HG03066 (cell line): ENCODE data around the gene WASF2.
"Not testable (repeated sequence)": the region's sequence is repeated elsewhere in the genome, so short reads cannot be mapped to it uniquely, and the experiment has no call there.

Experiments
- ATAC-seq: cut with Tn5 transposase; IDR thresholded peaks from one replicate; pipeline ENCODE4 v1.9.1; 2021; ENCODE audit warnings: low read depth; ENCODE audit not compliant: unreplicated experiment

Gene WASF2

DNA sequence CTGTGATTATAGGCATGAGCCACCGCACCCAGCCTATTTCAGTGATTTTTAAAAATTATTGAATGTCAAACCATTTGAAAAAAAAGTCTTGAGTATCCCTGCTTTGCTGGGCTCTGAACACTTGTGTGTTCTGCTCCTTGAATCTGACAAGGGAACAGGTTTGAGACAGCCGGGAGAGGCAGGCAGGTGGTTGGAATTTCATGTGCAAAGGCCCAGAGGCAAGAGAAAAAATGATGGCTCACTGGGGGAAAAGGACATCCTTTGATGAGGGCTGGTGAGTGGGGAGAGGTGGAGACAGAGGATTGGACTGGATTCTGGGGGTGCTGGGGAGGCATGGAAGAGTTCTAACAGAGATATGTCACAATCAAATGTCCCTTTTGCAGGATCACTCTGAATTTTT, 13.1 kb upstream of the WASF2 start:
- ATAC-seq: no peak

DNA sequence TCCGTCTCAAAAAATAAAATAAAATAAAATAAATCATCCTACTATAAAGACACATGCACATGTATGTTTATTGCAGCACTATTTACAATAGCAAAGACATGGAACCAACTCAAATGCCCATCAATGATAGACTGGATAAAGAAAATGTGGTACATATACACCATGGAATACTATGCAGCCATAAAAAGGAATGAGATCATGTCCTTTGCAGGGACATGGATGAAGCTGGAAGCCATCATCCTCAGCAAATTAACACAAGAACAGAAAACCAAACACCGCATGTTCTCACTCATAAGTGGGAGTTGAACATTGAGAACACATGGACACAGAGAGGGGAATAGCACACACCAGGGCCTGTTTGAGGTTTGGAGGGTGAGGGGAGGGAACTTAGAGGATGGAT, 11.2 kb upstream of the WASF2 start:
- not testable (repeated sequence) for ATAC-seq

DNA sequence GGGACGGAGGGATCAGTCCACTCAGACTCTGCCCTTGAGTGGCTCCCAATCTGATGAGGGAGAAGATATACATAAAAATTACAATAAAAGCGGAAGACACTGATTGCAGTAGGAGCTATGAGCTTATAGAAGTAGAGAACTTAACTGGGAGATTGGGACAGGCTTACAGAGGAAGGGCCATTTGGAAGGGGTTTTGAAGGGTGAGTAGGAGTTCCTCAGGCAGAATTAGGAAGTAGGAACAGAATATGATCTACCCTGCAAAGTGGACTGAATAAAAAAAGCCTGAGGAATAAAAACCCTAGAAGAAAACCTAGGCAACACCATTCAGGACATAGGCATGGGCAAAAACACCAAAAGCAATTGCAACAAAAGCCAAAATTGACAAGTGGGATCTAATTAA, 9.2 kb upstream of the WASF2 start:
- no peak for ATAC-seq

DNA sequence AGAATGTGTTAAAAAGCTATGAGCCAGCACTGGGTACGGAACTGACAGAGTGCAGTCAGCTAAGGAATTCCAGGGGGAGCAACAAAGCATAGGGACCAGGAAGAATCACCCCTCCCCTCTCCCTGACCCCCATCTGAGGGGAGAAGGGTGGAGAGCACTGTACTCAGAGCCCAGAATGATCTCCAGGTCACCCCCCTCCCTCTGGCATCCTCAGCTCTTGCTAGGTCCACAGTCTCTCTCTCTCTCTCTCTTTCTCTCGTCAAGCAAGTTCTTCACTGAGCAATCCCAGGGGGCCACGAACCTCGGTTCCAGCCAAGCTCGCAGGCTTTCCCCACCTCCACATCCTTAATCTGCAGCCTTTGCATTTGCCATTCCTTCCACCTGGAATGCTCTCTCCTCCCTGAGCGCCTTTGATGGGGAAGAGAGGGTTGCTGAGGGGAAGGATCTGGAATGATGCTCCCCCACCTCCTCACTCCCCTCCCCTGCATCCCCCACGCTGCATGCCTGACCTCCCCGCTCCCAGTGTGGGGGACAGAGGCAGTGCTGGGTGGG, 6.7 kb upstream of the WASF2 start:
- no peak for ATAC-seq

DNA sequence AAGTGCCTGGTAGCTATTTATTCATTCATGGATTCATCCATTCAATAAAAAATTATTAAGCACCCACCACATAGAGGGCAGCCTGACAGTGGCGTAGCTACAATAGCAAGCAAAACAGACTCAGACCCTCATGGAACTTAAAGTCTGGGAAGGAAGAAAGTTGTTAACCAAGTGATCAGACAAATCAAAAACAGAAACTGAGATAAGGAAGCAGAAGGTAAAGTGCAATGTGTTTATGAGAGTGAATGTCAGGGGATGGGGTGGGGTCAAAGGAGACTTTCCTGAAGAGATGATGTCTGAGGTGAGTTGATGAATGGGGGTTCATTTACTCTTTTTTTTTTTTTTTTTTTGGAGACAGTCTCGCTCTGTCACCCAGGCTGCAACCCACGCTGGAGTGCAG, 2.8 kb upstream of the WASF2 start:
- ATAC-seq: no peak

DNA sequence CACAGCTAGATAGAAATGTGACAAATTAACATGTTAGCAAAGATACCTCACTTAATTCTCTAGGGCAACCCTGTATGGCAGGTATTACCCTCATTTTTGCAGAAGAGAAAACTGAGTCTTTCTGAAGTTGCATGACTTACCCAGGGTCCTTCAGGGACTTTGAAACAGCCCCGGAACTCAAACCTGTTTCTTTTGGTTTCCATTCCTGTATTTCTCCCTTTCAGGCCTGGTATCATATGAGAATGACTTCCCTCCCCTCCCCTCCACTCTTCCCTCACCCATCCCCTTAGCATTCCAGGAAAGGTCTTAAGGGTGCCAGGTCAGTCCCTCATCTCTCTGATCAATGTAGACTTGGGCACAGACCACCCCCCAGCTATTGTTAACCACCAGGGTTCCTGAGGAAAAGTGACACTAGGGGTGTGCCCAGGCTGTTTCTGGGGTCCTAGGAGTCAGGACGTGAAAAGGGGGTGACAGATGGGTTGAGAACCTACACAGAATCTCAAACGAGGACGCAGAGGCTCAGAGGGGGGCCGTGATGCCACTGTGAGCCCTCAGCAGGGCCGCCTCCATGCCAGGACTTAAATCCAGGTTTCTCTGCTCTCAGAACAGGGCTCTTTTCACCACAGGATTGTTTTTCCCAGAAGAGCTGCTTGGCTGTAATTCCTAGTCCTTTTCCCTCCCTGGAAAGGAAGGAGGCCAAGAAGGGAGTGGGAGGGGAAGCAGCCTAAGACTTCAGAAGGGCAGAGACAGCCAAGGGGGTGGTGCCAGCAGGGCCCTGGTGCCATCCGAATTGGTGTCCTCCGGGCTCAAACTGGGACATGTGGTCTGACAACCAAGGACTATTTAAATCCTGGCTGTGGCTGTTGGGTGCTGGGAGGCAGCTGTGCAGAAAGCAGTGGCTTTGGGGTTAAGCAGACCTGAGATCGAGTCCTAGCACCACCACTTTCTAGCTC, 2.1 kb upstream of the WASF2 start:
- no peak for ATAC-seq

DNA sequence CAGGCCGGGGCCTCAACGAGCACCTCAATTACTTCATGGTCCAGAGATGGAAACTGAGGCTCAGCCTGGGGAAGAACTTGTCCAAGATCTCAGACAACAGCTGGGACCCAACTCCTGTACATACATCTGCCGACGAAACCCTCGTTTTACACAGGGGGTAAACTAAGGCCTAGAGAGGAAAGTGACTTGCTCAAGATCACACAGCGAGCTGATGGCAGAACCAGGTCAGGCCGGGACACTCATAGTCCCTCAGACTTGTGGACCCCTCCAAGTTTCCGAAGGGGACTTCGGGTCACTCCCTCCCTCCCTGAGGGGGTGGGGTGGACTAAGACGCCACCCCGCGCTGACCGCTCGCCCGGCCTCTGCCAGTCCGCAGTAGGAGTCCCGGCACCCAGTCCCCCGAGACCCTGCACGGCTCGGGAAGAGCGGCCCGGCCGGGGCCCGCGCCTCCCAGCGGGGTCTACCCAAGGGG, 430 bp downstream of the WASF2 start:
- ATAC-seq: no peak

DNA sequence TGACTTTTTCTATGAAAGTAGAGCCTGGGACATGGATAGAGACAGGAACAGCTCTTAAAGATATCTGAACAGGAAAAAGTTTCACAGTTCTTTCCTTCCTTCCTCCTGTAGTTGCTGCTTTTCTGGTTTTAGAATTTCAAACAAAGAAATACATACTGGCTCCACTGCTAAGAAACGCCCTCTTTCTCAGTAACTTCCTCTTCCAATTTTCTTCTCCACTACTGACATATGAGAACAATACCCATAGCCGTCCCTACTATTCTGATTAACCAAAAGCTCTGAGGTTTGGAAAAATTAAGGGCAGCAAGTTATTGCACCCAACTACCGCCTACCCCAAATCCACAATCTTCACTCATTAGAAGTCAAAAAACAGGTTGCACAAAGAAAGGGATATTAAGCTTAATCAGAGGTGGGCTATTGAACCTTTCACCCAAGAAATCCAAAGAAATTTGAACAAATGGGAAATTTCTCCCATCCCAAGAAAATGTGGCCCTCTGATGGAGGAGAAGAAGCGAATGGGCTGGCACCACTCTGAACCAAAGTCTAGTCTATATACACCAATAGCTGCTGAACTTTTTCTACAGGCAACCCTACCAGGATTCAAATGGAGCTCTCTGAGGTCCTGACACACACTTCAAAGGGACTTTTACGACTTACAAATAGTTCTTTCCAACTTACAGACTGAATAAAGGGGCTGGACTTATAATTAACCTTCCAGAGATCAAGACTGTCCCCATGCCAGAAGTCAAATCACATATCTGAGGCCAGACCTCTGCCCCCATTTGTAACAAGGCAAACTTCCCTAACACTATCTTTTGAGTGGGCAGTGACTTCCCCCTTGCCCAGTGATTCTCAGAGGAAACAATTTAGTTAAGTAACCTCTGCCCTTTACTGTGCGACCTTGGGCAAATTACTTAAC, 1.7 kb downstream of the WASF2 start:
- ATAC-seq: no peak

DNA sequence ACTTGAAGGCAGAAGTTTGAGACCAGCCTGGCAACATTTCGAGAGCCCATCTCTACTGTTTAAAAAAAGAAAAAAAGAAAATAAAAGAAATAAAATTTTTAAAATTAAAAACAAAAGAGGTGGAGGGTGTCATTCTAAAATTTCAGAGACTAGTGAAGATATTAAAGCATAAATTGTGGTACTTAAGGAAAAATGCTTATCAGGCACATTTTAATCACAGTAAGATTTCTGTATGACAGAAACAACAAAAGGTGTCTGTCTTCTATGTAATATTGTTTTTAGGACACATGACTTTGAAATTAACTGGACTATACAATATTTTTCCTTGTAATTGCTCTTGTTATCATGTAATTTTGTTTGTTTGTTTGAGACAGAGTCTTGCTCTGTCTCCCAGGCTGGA, 4.6 kb downstream of the WASF2 start:
- ATAC-seq: no peak

DNA sequence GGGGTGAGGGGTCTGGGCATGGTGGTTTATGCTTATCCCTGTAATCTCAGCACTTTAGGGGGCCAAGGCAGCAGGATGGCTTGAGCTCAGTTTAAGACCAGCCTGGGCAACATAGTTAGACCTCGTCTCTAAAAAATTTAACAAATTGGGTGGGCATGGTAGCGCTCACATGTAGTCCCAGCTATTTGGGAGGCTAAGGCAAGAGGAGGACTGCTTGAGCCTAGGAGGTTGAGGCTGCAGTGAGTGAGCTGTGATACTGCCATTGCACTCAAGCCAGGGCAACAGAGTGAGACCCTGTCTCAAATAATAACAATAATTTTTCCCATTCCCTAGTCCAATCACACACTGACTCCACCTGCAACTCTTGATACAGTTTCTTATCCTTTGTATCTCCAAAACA, 6.3 kb downstream of the WASF2 start:
- no peak for ATAC-seq

DNA sequence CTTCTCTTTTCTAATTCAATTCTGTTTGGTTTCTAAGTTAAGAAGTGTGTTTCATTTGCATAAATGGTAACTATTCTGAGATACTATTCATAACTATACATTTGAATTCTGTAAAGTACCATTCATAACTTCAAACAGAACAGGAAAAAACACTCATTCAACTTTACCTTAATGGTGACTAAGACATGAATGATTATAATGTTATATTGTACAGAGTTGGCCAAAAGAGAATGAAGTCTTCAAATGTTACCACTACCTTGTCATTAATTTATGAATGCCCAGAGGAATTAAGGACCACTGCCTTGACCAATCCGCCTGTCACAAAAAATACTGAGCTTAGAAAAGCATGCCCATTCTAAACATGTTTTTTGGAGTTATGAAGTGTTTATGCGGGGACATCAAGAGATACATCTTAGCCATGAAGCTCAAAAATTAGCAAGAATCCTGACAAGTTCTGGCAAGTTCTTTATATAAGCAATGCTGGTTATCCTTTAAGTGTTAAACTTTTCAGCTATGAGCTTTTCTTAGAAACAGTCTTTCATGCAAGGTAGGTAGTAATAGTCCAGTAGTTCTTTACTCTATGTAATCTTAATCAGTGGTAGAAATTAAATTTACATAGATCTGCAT, 7.9 kb downstream of the WASF2 start:
- ATAC-seq: no peak

DNA sequence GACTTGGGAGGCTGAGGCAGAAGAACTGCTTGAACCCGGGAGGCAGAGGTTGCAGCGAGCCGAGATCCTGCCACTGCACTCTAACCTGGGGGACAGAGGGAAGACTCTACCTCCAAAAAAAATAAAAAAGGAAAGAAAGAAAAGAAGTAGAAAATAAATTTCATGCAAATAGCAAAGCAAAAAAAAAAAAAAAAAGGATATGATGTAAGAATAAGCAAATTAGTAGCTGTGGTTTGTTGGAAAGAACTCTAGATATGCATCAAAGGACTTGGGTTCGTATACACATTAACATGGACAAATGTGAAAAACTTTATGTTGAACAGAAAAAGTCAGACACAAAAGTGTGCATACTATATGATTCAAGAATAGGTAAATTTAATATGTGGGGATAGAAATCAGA, 11.9 kb downstream of the WASF2 start:
- ATAC-seq: no peak

DNA sequence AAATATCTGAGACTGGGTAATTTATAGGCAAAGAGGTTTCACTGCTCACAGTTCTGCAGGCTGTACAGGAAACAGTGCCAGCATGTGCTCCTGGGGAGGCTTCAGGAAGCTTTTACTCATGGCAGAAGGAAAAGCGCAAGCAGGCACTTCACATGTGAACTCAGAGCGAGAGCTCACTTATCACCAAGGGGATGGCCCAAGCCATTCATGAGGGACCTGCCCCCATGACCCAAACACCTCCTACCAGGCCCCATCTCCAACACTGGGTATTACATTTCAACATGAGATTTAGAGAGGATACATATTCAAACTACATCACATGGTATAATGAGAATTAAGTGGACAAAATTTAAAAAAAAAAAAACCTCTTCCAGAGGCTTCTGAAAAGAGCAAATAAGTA, 13.7 kb downstream of the WASF2 start:
- ATAC-seq: no peak

DNA sequence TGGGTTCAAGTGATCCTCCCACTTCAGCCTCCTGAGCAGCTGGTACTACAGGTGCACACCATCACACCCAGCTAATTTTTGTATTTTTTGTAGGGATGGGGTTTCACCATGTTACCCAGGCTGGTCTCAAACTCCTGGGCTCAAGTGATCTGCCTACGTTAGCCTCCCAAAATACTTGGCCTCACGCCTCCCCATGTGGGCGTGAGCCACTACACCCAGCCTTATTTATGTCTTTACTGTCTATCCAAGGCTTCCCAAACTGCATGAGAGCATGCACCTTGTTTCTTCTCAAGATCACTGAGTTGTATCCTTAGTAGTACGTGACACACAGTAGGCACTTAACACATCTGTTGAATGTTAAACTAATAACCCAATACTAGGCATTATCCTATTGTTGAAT, 14.2 kb downstream of the WASF2 start:
- no peak for ATAC-seq

DNA sequence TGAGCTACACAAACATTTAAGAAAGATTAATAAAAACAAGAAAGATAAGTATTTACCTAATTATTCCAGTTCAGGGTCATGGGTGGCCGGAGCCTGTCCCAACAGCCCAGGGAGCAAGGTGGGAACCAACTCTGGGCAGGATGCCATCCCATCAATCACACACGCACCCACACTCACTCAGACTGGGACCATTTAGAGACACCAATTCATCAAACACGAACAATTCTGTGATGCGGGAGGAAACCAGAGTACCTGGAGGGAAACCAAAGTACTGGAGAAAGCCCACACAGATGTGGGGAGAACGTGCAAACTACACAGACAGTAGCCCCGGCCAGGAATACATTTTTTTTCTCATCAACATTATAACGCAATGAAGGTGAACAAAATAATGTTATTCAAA, 16.2 kb downstream of the WASF2 start:
- ATAC-seq: no peak

DNA sequence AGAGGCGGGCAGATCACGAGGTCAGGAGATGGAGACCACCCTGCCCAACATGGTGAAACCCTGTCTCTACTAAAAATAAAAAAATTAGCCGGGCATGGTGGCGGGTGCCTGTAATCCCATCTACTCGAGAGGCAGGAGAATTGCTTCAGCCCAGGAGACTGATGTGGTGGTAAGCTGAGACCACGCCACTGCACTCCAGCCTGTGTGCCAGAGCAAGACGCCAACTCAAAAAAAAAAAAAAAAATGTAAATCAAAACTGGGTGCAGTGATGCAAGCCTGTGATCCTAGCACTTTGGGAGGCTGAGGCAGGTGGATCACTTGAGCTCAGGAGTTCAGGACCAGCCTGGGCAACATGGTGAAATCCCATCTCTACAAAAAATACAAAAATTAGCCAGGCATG, 17.9 kb downstream of the WASF2 start:
- ATAC-seq: not testable (repeated sequence)

DNA sequence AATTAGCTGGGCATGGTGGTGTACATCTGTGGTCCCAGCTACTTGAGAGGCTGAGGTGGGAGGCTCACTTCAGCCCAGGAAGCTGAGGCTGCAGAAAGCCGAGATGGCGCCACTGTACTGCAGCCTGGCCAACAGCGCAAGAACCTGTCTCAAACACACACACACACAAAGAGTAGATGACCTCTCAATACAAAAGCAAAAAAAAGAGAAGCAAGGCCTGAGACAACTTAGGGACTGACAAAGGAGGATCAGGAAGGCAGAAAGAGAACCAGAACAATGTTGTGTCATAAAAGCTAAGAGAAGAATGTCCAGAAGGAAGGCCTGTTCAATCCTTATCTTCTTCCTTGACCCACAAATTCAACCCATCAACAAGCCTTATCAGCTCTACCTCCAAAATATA, 18.5 kb downstream of the WASF2 start:
- no peak for ATAC-seq

DNA sequence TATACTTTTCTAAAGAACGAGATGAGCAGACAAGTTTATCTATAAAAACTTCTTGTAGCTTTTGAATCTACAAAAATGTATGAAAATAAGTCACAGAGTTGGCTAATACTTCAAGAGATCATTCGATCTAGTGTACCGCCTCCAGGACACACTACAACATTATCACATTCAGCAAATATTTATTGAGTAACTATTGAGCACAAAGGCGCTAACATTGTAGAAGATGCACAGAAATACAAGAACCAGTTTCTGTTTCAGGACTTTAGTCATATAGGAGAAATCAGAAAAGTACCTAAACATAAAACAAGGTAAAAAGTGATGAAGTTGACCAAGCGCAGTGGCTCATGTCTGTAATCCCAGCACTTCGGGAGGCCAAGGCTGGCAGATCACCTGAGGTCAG, 20.6 kb downstream of the WASF2 start:
- ATAC-seq: no peak

DNA sequence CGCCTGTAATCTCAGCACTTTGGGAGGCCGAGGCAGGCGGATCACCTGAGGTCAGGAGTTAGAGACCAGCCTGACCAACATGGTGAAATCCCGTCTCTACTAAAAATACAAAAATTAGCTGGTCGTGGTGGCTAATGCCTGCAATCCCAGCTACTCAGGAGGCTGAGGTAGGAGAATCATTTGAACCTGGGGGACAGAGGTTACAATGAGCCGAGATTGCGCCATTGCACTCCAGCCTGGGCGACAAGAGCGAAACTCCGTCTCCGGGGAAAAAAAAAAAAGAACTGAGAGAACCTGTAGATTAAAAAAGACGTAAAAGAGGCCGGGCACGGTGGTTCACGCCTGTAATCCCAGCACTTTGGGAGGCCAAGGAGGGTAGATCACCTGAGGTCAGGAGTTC, 21.6 kb downstream of the WASF2 start:
- ATAC-seq: not testable (repeated sequence)

DNA sequence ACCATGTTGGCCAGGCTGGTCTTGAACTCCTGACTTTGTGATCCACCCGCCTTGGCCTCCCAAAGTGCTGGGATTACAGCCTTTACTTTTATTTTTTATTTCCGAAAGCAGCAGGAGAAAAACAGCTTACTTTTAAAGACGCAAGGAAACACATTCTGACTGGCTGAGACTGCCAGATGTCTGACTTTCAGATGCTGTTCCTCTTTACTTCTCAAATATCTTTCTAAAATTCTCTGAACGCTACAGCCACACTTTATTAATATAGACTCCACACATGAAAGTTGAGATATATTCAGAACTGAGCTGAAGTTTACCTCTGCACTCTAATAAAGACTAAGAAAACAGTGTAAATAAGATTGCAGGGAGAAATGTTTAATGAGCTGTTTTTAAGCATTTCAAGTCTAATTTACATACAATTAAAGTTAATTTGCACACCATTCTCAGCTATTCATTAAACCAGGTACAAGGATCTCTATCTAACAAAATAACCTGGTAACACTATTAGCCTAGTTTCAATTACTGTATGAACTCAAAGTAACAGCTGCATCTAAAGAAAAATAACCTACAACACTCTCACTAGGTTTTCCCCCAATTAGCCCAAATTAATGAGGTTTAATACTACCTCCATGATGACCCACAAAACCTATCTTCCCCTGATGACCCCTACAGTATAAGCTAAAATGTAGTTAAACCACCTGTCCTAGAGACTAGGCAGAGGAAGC, 24.9 kb downstream of the WASF2 start:
- ATAC-seq: no peak
